IPS-20b (cell line): ENCODE data around the gene CAMSAP1.

ENCODE experiments used
- H3K27ac ChIP-seq: one replicate; pipeline ENCODE4 v1.5.1; 2013; ENCODE audit warnings: low read length
- H3K27me3 ChIP-seq: 2 replicates; pipeline ENCODE4 v1.6.1; 2013; ENCODE audit warnings: mild to moderate bottlenecking, low read length, inconsistent platforms; ENCODE audit not compliant: insufficient read depth
- H3K36me3 ChIP-seq: 2 replicates; pipeline ENCODE4 v1.6.1; 2013; ENCODE audit warnings: low read depth, mild to moderate bottlenecking, inconsistent platforms, low read length, moderate library complexity; ENCODE audit not compliant: insufficient read depth
- H3K4me1 ChIP-seq: 2 replicates; pipeline ENCODE4 v1.6.1; 2013; ENCODE audit warnings: mild to moderate bottlenecking, control low read depth, inconsistent platforms, low read length, moderate library complexity; ENCODE audit not compliant: insufficient read depth
- H3K4me3 ChIP-seq: 2 replicates; pipeline ENCODE4 v1.5.1; 2013; ENCODE audit warnings: mild to moderate bottlenecking, low read length, inconsistent platforms
- H3K9ac ChIP-seq: 2 replicates; pipeline ENCODE4 v1.6.1; 2013; ENCODE audit warnings: low read depth, mild to moderate bottlenecking, inconsistent platforms, low read length, moderate library complexity
- H3K9me3 ChIP-seq: 2 replicates; pipeline ENCODE4 v1.6.1; 2013; ENCODE audit warnings: mild to moderate bottlenecking, low read depth, low read length, inconsistent platforms; ENCODE audit not compliant: insufficient read depth

Gene CAMSAP1

GRCh38 chr9:135864447-135865049 is 42.8 kb downstream of the CAMSAP1 start:
- no peak overlapping the region for H3K9ac ChIP-seq
- H3K9me3 ChIP-seq = no peaks in the 10 kb centered on the region
- H3K27me3 ChIP-seq = no peaks in the 10 kb centered on the region
- H3K4me3 ChIP-seq = no peak overlapping the region
- peaks cover 32% of the 10 kb centered on the region for H3K36me3 ChIP-seq
- peaks cover 8% of the 10 kb centered on the region for H3K4me1 ChIP-seq
- no peak overlapping the region for H3K27ac ChIP-seq

- H3K4me1 ChIP-seq = peaks cover 8% of the 10 kb centered on the region
- H3K4me3 ChIP-seq = no peak overlapping the region
- H3K27me3 ChIP-seq = no peaks in the 10 kb centered on the region
- no peak overlapping the region for H3K27ac ChIP-seq
- no peak overlapping the region for H3K9ac ChIP-seq
- H3K36me3 ChIP-seq = peaks cover 37% of the 10 kb centered on the region
- H3K9me3 ChIP-seq = no peaks in the 10 kb centered on the region
Observed at GRCh38 chr9:135862809-135863208, 44.5 kb downstream of the CAMSAP1 start.

- H3K36me3 ChIP-seq = peaks cover 45% of the 10 kb centered on the region
- H3K9ac ChIP-seq = no peak overlapping the region
- no peak overlapping the region for H3K27ac ChIP-seq
- no peaks in the 10 kb centered on the region for H3K9me3 ChIP-seq
- H3K4me3 ChIP-seq = no peak overlapping the region
- H3K4me1 ChIP-seq = no peaks in the 10 kb centered on the region
- no peaks in the 10 kb centered on the region for H3K27me3 ChIP-seq
Observed at GRCh38 chr9:135858491-135859185, 48.7 kb downstream of the CAMSAP1 start.

DNA sequence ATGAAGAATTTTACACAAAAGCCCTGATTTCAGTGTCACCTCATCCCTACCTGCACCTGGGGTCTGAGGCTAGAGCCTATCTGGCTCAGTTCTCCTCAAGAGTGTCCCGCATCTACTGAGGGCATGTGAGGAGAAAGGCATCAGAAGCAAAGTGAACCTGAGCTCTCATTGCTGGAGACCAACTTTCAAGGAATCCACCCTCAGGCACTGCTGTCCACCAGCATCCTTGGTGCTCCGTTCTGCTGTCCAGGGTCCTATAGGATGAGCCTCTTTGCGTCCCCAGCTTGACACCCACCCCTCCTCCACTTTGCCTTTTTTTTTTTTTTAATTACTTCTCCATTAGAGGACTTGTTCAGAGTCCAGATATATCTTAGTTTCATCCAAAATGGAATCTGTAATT is 49.5 kb downstream of the CAMSAP1 start:
- no peaks in the 10 kb centered on the region for H3K4me1 ChIP-seq
- H3K4me3 ChIP-seq = no peak overlapping the region
- H3K27ac ChIP-seq = no peak overlapping the region
- H3K36me3 ChIP-seq = peaks cover 45% of the 10 kb centered on the region
- H3K9me3 ChIP-seq = no peaks in the 10 kb centered on the region
- H3K27me3 ChIP-seq = no peaks in the 10 kb centered on the region
- no peak overlapping the region for H3K9ac ChIP-seq

DNA sequence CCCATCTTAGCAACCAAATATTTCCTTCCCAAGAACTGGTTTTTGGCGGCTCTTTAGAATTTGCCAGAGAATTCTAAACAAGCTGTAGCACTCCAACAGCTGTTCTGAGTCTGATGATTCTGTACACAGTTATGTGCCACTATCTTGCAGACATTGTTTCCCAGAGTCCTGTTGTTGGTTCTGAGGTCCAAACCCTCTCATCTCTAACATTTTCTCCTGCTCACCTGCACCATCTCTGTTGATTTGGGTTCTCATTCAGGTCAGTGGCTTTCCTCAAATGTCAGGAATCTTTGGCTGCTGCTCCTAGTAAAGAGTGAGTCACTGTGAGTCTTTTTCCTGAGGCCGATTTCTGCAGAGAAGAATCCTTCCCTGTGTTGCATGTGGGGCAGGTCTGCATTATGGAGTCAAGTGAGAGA is 50.0 kb downstream of the CAMSAP1 start:
- H3K36me3 ChIP-seq = peaks cover 45% of the 10 kb centered on the region
- H3K27me3 ChIP-seq = no peaks in the 10 kb centered on the region

GRCh38 chr9:135851748-135852147 is 55.6 kb downstream of the CAMSAP1 start:
- Histone ChIP-seq H3K9ac (no peak overlapping the region), H3K36me3 (peaks cover 59% of the 10 kb centered on the region), H3K4me1 (peaks cover 7% of the 10 kb centered on the region), H3K27ac (no peak overlapping the region), H3K4me3 (no peak overlapping the region), H3K27me3 (no peaks in the 10 kb centered on the region), H3K9me3 (no peaks in the 10 kb centered on the region)

More for the DNA sequence above, 50.0 kb downstream of the CAMSAP1 start:
- Histone ChIP-seq H3K9me3 (no peaks in the 10 kb centered on the region), H3K4me3 (no peak overlapping the region), H3K9ac (no peak overlapping the region), H3K4me1 (no peaks in the 10 kb centered on the region), H3K27ac (no peak overlapping the region)

GRCh38 chr9:135850737-135851136 is 56.6 kb downstream of the CAMSAP1 start:
- no peaks in the 10 kb centered on the region for H3K27me3 ChIP-seq
- no peak overlapping the region for H3K4me3 ChIP-seq
- H3K36me3 ChIP-seq = peaks cover 58% of the 10 kb centered on the region
- H3K9ac ChIP-seq = no peak overlapping the region
- peaks cover 7% of the 10 kb centered on the region for H3K4me1 ChIP-seq
- H3K27ac ChIP-seq = no peak overlapping the region
- no peaks in the 10 kb centered on the region for H3K9me3 ChIP-seq

GRCh38 chr9:135849181-135849580 is 58.2 kb downstream of the CAMSAP1 start:
- peaks cover 58% of the 10 kb centered on the region for H3K36me3 ChIP-seq
- no peak overlapping the region for H3K27ac ChIP-seq
- H3K4me3 ChIP-seq = no peak overlapping the region
- no peak overlapping the region for H3K9ac ChIP-seq
- H3K4me1 ChIP-seq = peaks cover 7% of the 10 kb centered on the region
- no peaks in the 10 kb centered on the region for H3K27me3 ChIP-seq
- no peaks in the 10 kb centered on the region for H3K9me3 ChIP-seq

GRCh38 chr9:135848341-135849047 is 58.9 kb downstream of the CAMSAP1 start:
- Histone ChIP-seq H3K27ac (no peak overlapping the region), H3K27me3 (no peaks in the 10 kb centered on the region), H3K4me1 (peaks cover 7% of the 10 kb centered on the region), H3K4me3 (no peak overlapping the region), H3K9ac (no peak overlapping the region), H3K9me3 (no peaks in the 10 kb centered on the region), H3K36me3 (peaks cover 55% of the 10 kb centered on the region)

DNA sequence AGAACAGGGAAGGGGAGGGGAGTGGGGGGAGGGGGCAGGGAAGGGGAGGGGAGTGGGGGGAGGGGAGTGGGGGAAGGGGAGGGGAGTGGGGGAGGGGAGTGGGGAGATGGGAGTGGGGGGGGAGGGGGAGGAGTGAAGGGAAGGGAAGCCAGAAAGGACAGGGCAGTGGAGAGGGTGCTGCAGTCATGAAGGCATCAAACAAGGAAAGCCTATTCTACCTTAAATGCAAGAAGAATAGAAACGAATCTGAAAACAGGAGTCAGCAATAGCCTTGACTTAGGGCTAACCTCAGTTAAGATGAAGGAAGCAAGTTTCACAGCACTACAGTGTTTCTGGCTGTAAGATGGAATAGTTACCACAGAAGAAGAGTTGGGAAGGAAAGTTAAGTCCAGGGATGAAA is 59.5 kb downstream of the CAMSAP1 start:
- Histone ChIP-seq H3K4me3 (no peak overlapping the region), H3K36me3 (peaks cover 48% of the 10 kb centered on the region), H3K4me1 (peaks cover 7% of the 10 kb centered on the region), H3K27me3 (no peaks in the 10 kb centered on the region), H3K9me3 (no peaks in the 10 kb centered on the region), H3K9ac (no peak overlapping the region), H3K27ac (no peak overlapping the region)

- Histone ChIP-seq H3K27ac (no peak overlapping the region), H3K9me3 (no peaks in the 10 kb centered on the region), H3K4me1 (peaks cover 6% of the 10 kb centered on the region; the same call in 1 of the 2 replicates), H3K36me3 (peaks cover 9% of the 10 kb centered on the region; the same call in 1 of the 2 replicates), H3K4me3 (no peak overlapping the region), H3K9ac (no peak overlapping the region), H3K27me3 (no peaks in the 10 kb centered on the region)
Observed at GRCh38 chr9:135840539-135840938, 66.8 kb downstream of the CAMSAP1 start.

GRCh38 chr9:135840107-135840506 is 67.2 kb downstream of the CAMSAP1 start:
- Histone ChIP-seq H3K4me3 (no peak overlapping the region), H3K9ac (no peak overlapping the region), H3K27ac (no peak overlapping the region), H3K9me3 (no peaks in the 10 kb centered on the region), H3K4me1 (peaks cover 6% of the 10 kb centered on the region; the same call in 1 of the 2 replicates), H3K36me3 (peaks cover 9% of the 10 kb centered on the region; the same call in 1 of the 2 replicates), H3K27me3 (no peaks in the 10 kb centered on the region)
